ENCODE data around the gene FRY.

The FRY gene

GRCh38 chr13:32134241-32135055 lies 102.9 kb downstream of the FRY start:
- DNase-seq (ENCODE audit: low read depth), result no peak

GRCh38 chr13:32135056-32135390 lies 103.4 kb downstream of the FRY start:
- no peak for DNase-seq (ENCODE audit: low read depth)

- no peak for DNase-seq (ENCODE audit: low read depth)
Measured at GRCh38 chr13:32135655-32136054, 104.1 kb downstream of the FRY start.

GRCh38 chr13:32136061-32136460 lies 104.5 kb downstream of the FRY start:
- no peak for DNase-seq (ENCODE audit: low read depth)

GRCh38 chr13:32136716-32137115 lies 105.1 kb downstream of the FRY start:
- no peak for DNase-seq (ENCODE audit: low read depth)

- no peak for DNase-seq (ENCODE audit: low read depth)
Measured at GRCh38 chr13:32139251-32139650, 107.7 kb downstream of the FRY start.

- DNase-seq (ENCODE audit: low read depth), result no peak
Measured at GRCh38 chr13:32140109-32140508, 108.5 kb downstream of the FRY start.

- DNase-seq (ENCODE audit: low read depth), result no peak
Measured at GRCh38 chr13:32141462-32141861, 109.9 kb downstream of the FRY start.

- DNase-seq (ENCODE audit: low read depth), result no peak
Measured at GRCh38 chr13:32142115-32142514, 110.5 kb downstream of the FRY start.

- no peak for DNase-seq (ENCODE audit: low read depth)
Measured at GRCh38 chr13:32142956-32143375, 111.4 kb downstream of the FRY start.

- no peak for DNase-seq (ENCODE audit: low read depth)
Measured at GRCh38 chr13:32147193-32147592, 115.6 kb downstream of the FRY start.

- no peak for DNase-seq (ENCODE audit: low read depth)
Measured at GRCh38 chr13:32147976-32148375, 116.4 kb downstream of the FRY start.

- DNase-seq (ENCODE audit: low read depth), result no peak
Measured at GRCh38 chr13:32150239-32150638, 118.7 kb downstream of the FRY start.

GRCh38 chr13:32150794-32151193 lies 119.2 kb downstream of the FRY start:
- no peak for DNase-seq (ENCODE audit: low read depth)

GRCh38 chr13:32151240-32151639 lies 119.7 kb downstream of the FRY start:
- DNase-seq (ENCODE audit: low read depth), result no peak

GRCh38 chr13:32153056-32153455 lies 121.5 kb downstream of the FRY start:
- DNase-seq (ENCODE audit: low read depth), result no peak

- no peak for DNase-seq (ENCODE audit: low read depth)
Measured at GRCh38 chr13:32159137-32159869, 127.7 kb downstream of the FRY start.

- no peak for DNase-seq (ENCODE audit: low read depth)
Measured at GRCh38 chr13:32162395-32163005, 130.9 kb downstream of the FRY start.

GRCh38 chr13:32164622-32165268 lies 133.2 kb downstream of the FRY start:
- no peak for DNase-seq (ENCODE audit: low read depth)

GRCh38 chr13:32165796-32166195 lies 134.2 kb downstream of the FRY start:
- DNase-seq (ENCODE audit: low read depth), result no peak

- no peak for DNase-seq (ENCODE audit: low read depth)
Measured at GRCh38 chr13:32168131-32168530, 136.6 kb downstream of the FRY start.

GRCh38 chr13:32170841-32171240 lies 139.3 kb downstream of the FRY start:
- DNase-seq (ENCODE audit: low read depth), result no peak

GRCh38 chr13:32173881-32174280 lies 142.3 kb downstream of the FRY start:
- DNase-seq (ENCODE audit: low read depth), result no peak
